Activated CD8-positive, alpha-beta memory T cell treated with anti-CD3 and anti-CD28 coated beads for 24 hours (primary cell): ENCODE measurements around the gene CAPZB.
A peak's percentile ranks its signal among the peaks of the same experiment; 100 is the strongest.

Experiments
- DNase-seq: peaks from one replicate; pipeline ENCODE4 v3.0.0-alpha.2; 2020

The CAPZB gene

DNA sequence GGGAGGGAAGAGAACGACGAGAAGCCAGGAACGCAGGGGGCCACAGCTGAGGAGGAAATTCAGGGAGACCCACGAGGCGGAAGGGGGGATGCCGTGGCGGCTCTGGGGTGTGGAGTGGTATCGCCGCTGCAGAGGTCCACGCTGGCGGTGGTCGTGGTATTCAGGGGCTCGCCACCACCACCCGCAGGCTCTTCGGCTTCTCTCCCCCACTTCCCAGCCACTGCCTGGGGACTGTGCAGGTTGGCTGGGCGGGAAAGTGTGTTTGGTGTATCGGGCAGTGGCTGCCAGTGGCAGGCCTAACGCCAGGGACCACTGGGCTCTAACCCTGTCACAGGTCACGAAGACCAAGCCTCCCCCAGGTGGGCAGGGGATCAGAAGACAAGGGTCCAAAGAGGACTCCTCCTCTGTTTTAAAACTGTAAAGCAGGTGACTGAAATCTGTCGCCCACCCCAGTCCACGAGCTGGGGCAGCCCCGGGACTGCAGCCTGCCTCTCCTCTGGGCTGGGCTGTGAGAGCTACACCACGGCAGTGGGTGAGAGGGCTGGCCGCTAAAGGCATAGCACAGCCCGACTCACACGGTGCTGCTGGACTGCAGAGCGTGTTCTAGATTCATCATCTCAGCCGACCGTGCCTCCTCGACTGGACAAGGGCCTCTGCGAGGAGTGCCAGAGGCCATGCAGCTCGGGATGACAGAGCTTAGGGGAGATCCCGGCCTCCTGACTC is 142.3 kb downstream of the CAPZB start:
- DNase-seq, result no peak

GRCh38 chr1:19342062-19342750 is 143.1 kb downstream of the CAPZB start:
- DNase-seq, result no peak

GRCh38 chr1:19341201-19342061 is 143.9 kb downstream of the CAPZB start:
- DNase-seq, result peak; percentile 90

DNA sequence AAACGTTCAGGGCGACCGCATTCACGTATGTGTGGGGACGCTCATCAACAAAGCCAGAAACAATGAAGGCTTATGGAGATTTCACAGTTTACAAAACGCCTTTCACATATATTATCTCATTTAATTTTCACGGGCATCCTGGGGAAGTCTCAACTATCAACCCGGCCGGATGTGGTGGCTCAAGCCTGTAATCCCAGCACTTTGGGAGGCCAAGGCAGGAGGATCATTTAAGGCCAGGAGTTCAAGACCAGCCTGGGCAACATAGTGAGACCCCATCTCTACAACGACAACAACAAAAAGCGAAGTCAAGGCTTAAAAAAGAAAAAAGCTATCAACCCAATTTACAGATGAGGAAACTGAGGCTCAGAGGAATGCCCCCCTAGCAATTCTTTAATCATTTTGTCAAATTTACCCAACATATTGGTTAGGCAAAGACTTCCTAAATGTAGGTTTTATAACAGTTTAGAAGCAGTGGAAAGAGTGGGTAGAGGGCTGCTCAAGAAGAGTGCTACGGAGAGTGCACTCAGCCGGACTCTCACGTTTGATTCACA is 144.9 kb downstream of the CAPZB start:
- DNase-seq, result no peak

DNA sequence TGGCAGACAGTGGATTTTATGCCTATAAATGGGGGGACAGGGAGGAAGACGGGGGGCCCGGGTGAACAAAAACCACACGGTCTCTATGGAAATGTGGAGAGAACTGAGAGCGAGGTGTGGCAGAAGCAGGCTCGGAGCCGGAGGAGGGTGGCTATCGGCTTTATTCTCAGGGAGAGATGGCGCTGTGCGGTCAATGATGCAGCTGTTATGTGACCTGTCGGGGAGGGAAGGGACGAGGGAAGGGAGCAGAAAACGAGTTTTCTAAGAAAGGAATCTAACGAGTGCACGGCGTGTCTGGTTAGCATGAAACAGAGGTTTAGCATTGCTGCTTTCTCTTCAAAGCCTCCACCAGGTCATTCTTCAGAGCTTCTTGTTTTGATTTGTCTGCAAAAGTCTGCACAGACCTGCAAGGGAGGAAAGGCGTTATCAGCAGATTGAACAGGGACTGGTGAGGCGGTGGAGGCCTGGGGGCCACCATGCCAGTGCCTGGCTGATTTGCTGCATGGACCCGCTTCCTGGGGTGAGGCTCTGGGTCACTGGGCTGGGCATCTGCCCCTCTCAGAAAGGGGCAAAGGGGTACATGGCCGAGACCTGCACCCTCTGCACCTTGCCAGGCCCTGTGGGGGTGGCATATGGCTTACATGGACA is 146.0 kb downstream of the CAPZB start:
- DNase-seq, result no peak

DNA sequence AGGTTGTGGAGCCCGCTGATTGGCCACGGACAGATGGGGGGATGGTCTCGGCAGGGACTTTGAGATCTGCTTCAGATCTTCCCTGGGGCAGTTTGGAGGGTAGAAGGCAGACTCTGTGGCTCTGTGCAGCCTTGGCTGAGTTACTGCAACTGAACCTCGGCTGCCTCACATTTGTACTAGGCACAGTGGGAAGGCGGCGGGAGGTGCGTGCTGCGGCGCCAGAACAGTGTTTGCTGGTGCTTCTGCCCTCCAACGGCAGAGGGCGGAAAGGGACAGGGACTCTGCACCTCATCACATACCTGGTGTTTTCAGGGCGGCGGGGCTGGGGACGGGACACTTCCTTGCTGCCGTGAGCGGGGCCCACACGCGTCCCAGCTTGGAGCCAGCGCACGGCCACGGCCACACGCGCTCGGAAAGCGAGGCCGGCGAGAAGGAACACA is 147.0 kb downstream of the CAPZB start:
- DNase-seq, result no peak

DNA sequence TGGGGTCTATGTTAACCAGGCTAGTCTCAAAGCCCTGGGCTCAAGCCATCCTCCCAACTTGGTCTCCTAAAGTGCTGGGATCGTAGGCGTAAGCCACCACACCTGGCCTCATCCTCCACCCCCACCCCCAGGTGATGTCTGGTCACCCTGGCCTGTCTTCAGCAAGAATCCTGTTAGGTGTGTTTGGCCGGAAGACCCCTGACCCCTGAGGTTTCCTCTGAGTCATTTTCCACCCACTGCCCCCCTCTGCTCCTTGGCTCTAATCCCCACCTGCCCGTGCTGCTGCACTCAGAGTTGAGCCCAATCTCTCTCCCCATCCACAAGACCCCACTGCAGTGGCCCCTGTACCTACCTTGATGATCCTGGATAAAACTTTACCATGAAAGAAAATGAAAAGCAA is 148.1 kb downstream of the CAPZB start:
- DNase-seq, result no peak

DNA sequence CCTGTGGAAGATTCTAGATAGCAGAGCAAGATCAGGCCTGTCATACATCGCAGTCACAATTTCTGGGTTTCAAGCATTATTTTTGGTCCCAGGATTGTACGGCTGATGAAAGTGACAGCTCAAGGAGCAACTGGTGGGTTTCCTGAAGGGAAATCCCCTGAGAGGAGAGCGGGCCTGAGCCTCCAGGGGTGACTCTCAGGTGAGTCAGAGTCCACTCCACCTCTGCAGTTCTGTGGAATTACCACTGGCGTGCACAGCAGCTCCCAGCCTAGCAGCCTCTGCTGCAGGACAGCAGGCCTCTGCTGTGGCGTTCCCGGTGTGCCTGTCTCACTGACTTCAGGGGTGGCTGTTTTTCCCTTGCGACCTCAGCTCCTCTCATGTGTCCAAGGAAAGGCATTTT is 148.8 kb downstream of the CAPZB start:
- peak; percentile 73 for DNase-seq

DNA sequence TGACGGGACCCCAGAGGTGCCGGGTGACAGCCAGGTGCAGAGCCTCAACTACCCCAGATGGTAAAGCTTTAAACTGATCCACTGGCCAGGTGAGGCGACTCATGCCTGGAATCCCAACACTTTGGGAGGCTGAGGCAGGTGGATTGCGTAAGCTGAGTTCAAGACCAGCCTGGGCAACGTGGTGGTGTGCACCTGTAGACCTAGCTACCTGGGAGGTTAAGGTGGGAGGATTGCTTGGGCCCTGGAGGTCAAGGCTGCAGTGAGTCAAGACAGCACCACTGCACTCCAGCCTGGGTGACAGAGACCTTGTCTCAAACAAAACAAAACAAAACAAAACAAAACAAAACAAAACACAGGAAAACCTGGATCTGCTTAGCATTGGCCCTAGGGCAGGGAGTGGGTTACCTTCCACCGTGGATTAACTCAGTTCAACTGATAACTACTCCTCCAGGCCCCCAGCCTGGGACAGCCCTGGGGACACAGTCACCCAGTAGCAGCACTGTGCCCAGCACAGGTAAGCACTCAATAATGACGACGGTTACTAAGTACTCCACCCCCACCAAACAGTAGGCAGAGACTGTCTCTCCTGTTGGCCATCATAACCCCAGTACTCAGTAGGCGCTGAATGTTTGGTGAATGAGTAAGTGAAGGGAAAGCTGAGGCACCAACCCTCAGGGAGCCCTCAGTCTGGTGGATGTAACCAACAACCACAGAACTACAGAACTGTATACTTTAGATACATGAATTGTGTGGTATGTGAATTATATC is 151.6 kb downstream of the CAPZB start:
- DNase-seq, result no peak

GRCh38 chr1:19332832-19333231 is 152.5 kb downstream of the CAPZB start:
- DNase-seq, result no peak

DNA sequence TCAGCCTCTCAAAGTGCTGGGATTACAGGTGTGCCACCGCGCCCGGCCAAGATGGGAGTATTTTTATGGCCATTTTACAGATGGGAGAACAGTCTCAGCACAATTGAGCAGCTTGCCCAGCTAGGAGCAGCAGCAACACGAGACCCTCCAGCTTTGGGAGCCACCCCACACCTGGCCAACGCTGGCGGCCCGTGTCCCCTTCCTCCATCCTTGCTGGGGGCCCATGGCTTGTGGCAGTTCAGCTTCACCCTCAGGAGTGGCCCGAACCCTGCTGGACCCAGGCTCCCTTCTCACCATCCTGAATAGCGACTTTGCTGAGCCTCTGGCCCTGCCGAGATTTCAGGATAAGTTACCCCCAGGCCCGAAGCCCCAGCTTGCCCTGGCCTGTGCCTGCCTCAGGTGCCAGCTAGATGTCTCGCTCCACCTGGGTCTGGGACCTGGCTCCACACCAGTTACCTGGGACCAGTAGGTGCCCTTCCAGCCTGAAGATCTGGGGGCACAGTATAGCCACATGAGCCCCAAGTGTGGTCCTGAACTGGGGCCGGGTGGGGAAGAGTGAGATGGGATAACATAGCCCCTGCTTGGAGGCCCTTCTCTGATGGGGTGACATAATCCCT is 154.0 kb downstream of the CAPZB start:
- no peak for DNase-seq

DNA sequence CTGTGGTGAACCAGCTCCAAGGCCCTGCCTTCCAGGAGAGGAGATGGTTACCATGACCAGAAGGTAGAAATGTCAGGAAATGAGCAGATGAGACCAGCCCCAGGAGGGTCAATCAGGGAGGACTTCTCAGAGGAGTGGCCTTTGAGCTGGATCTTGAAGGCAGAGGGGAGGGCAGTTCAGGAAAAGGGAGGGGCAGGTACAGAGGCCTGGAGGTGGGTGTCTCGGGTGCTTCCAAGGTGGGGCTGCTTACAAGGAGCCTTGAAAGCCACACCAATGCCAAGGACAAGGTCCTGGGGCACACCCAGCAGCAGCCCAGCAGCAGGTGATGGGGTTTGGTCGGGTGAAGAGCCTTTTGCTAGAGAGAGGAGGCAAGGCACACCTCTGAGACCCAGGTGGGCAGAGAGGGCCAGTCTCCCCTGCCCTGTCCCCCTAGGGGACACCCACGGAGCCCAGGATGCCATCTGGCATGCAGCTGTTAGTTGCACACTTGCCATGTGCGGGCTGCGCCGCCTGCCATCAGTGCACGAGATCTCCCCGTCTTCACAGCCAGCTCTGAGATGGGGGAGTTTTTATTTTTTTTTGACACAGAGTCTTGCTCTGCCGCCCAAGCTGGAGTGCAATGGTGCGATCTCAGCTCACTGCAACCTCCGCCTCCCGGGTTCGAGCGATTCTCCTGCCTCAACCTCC is 154.7 kb downstream of the CAPZB start:
- no peak for DNase-seq

DNA sequence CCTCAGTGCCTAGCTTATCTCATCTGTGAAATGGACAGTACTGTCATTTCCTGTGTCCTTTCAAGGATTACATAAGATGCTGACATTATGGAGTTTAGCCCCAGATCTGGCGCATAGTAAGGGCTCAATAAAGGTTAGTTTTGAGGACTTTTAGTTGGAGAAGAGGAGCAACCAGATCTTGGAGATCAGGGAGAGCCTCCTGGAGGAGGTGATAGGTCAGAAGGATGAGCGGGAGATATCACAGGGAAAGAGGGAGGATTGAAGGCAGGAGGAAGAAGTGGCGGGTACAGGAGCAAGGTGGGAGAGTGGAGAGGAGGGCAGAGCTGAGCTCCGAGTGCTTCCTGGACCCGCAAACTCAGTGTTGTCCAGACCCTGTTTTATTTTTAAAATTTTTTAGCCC is 155.7 kb downstream of the CAPZB start:
- no peak for DNase-seq

DNA sequence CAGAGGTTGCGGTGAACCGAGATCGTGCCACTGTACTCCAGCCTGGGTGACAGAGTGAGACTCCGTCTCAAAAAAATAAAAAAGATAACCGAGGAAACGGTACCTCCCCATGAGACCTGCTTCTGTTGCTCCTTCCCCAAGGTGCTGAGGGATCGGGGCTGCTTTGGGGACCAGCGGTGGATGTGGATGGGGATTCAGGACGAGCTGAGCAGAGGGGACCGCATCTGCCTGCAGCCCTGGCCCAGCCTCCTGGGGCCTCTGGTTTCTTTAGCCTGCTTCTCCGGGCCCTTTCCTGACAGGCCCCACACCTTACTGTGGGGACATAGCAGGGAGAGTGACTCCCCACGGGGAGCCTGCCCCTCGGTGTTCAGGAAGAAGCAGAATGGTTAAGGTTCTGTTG is 156.2 kb downstream of the CAPZB start:
- DNase-seq, result no peak

DNA sequence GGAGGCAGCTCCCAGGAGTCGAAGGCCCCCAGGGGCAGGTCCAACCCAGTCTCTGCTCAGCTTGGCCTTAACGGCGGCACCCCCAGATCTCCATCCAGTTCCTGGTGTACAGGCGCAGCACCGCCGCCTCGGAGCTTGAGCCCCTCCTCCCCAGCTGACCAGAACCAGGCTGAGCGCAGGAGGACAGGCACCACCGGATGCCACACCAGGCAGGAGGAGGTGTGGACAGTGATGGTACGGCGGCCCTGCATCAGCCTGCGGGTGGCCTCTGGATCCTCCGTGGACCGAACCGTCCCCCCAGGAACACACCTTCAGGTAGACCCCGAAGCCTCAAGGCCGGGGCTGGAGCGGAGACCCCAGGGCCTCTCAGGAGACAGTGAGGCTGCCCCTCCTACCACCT is 156.9 kb downstream of the CAPZB start:
- DNase-seq, result no peak

- no peak for DNase-seq
Observed at GRCh38 chr1:19327736-19328135, 157.6 kb downstream of the CAPZB start.

- no peak for DNase-seq
Observed at GRCh38 chr1:19327301-19327700, 158.0 kb downstream of the CAPZB start.

DNA sequence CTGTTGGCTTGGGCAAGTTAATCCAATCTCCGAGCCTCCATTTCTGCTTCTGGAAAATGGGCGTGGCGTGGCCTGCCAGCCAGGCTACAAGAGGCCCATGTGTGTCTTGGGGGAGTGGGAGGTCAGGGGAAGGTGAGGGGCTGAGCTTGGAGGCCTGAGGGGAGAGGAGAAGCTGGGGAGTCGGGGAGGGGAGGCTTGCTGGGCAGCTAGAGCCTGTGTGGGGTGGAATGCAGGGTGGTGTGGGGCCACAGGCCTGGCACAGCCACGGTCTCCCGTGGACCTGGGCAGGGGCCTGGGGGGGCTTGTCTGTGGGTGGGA is 158.6 kb downstream of the CAPZB start:
- DNase-seq, result no peak

DNA sequence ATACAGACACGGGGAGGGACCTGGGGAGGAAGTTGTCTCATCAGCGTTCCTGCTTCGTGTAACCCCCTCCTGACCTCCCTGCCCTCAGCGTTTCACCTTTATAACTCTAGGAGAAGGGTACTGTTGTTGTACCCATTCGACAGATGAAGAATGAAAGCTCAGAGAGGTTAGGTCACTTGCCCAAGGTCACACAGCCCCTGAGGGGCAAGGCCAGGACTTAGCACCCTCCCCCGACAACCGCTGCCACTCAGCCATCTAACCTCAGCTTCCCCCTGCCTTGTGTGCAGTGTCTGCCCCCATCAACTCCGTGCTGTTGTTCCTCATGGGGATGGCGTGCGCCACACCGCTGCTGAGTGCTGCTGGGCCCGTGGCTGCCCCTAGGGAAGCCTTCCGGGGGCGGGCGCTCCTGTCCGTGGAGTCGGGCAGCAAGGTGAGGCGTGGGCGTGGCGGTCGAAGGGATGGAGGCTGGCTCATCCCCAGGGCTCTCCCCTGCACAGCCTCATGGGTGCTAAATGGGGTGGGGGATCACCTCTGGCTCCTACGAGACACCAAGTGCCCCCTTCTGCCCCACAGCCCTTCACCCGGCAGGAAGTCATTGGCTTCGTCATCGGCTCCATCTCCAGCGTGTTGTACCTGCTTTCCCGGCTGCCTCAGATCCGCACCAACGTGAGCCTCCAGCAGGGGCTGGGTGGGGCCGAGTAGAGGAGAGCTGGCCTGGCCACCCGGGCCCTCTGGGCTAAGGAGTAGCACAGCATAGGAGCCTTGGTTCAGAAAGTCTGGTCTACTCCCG is 159.2 kb downstream of the CAPZB start:
- no peak for DNase-seq

GRCh38 chr1:19325368-19325957 is 159.9 kb downstream of the CAPZB start:
- no peak for DNase-seq
